HG03045 (cell line): ENCODE measurements around the gene REEP1.
A peak's percentile ranks its signal among the peaks of the same experiment; 100 is the strongest.

ENCODE experiments used
- ATAC-seq: cut with Tn5 transposase; IDR thresholded peaks from one replicate; pipeline ENCODE4 v1.9.1; 2021; ENCODE audit warnings: mild to moderate bottlenecking, moderate library complexity; ENCODE audit not compliant: unreplicated experiment

Gene REEP1

DNA sequence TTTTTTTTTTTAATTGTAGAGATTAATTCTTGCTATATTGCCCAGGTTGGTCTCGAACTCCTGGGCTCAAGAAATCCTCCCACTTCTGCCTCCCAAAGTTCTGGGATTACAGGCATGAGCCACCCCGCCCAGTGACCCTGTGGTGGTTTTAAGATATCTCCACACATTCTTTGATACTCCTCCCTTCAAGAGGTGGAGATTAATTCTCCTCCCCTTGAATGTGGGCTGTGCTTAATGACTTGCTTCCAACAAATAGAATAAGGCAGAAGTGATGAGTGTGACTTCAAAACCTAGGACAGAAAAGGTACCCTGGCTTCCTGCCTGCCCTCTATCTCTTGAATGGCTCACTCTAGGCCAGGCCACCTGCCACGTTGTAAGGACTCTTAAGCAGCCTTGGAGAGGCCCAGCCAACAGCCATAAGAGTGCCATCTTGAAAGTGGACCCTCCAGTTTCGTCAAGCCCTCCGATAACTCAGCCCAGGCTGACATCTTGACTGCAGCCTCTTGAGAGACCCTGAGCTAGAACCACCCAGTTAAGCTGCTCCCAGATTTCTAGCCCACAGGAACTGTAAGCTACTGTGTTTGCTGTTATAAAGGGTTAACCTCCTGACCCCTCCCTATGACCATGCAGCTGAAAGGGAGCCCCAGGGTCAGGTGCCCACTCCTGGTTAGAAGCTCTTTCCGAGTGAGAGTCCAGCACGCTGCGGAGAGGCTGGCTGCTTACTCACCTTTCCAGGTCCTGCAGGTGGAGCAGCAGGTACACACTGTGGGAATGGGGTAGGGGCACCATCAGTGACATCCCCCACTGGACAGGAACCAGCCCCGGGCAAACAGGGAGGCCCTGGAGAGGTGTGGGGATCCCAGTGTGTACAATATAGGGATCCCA is 110.5 kb downstream of the REEP1 start:
- ATAC-seq: no peak

DNA sequence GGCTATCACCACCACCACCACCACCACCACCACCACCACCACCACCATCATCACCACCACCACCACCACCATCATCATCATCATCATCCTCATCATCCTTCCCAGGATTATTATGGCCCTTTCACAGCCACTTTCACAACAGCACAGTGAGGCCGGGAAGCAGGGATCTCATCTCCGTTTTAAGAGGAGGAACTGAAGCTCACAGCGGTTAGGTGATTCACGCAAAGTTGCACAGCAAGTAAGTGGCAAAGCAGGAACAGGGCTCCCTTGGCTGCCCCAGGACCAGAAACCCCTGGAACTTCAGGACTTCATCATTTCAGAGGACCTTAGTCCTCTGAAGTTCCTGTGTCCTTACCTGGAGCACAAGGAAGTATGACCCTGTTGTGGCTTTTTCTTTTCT is 111.4 kb downstream of the REEP1 start:
- ATAC-seq: no peak

DNA sequence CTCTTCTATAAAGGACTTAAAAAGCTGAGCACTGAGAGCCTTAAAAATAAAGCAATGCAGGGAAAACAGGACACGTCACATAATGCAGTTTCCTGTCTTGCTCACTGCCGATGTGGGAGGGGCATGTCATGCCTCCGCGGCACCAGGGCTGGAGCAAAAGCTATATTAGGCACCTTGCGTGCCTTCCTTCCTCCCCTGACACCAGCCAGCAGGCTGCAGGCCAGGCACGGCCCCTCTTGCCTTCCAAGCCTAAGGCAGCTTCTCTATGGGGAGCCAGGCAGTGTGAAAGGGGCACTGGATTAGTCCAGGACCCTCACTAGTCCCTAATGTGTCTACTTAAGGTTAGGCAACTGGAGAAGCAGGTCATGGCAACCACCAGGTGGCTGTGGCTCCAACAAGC is 111.8 kb downstream of the REEP1 start:
- peak; percentile 66 for ATAC-seq

- no peak for ATAC-seq
Observed at GRCh38 chr2:86224645-86225355, 112.6 kb downstream of the REEP1 start.

- no peak for ATAC-seq
Observed at GRCh38 chr2:86223927-86224560, 113.4 kb downstream of the REEP1 start.

GRCh38 chr2:86223140-86223926 is 114.1 kb downstream of the REEP1 start:
- no peak for ATAC-seq

GRCh38 chr2:86221066-86221684 is 116.3 kb downstream of the REEP1 start:
- ATAC-seq: no peak

DNA sequence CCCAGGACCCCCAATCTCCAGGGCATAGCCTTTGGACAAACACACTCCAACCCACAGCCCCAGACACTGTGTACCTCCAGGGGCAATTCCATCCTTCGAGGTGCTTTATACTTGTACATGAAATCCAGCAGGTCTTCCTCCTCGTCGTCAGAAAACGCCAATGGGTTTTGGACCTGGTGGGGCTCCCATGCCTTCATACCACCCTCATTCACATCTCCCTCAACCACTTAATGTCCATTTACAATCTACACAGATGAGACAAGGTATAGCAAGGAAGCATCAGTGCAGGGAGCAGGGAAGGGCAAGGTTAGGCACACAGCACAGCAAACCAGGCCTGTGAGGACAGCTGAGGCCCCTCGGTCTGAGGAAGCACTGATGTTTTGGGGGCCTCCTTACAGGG is 117.5 kb downstream of the REEP1 start:
- ATAC-seq: no peak

- ATAC-seq: no peak
Observed at GRCh38 chr2:86218124-86218523, 119.3 kb downstream of the REEP1 start.

GRCh38 chr2:86216575-86217555 is 120.6 kb downstream of the REEP1 start:
- no peak for ATAC-seq

- ATAC-seq: no peak
Observed at GRCh38 chr2:86214503-86214832, 123.0 kb downstream of the REEP1 start.

- ATAC-seq: no peak
Observed at GRCh38 chr2:86213699-86214502, 123.5 kb downstream of the REEP1 start.

GRCh38 chr2:86213056-86213455 is 124.4 kb downstream of the REEP1 start:
- no peak for ATAC-seq

DNA sequence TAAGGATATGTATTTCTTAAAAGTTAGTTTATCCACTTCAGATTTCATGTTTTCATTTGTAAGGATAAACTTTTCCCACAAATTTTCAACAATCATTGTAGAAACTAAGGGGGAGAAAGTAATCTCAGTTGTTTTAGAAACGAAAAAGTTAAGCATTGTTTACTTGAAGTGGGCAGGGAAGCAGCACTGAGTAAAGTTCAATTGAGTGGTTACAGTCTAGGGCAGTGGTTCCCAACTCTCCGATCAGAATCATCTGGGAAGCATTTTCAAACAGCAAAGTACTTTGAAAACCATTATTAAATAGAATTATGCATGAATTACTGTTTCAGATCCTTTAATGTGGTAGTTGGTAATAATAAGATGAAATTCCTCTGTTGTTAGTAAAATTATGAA is 125.6 kb downstream of the REEP1 start:
- no peak for ATAC-seq

GRCh38 chr2:86211033-86211795 is 126.2 kb downstream of the REEP1 start:
- no peak for ATAC-seq

DNA sequence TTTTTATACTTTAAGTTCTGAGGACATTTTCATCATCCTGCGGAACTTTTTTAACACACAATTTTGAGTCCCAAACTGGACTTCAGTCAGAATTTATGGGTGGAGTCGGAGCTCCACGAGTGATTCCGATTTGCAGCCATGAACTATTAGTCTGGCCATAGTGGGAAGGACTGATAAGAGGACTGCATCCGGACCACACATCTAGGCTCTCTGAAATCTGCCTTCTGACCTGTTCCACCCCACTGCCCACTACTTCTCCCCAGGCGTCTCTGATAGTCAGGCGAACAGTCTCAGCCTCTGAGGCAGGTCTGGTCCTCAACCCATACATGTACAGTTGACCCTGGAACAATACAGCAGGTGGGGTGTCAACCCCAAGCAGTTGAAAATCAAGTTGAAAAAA is 133.0 kb downstream of the REEP1 start:
- no peak for ATAC-seq

DNA sequence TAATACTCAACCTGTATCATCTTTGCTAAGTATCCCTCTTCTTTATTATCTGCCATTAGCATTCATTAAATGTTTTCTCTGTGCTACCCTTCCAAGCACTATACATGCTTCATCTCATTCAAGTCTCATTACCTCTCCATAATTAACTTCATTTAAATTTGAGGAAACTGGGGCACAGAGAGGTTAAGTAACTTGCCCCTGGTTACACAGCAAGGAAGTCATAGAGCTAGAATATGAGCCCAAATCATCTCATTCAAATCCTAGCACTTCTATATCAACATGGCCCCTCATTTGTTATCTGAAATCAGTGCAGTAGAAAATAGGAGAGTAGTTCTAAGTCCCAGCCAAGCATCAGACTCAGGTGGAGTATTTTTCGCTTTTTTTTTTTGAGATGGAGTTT is 133.8 kb downstream of the REEP1 start:
- ATAC-seq: no peak

- ATAC-seq: no peak
Observed at GRCh38 chr2:86202702-86203101, 134.7 kb downstream of the REEP1 start.
